GM19043 (cell line): ENCODE data around the gene SLC40A1.
A peak's percentile ranks its signal among the peaks of the same experiment; 100 is the strongest.
"Not testable (repeated sequence)": the region's sequence is repeated elsewhere in the genome, so short reads cannot be mapped to it uniquely, and the experiment has no call there.

Experiments
- ATAC-seq: cut with Tn5 transposase; IDR thresholded peaks from one replicate; pipeline ENCODE4 v1.9.1; 2021; ENCODE audit warnings: low read depth; ENCODE audit not compliant: unreplicated experiment

Gene SLC40A1

GRCh38 chr2:189580658-189581353 lies at the start of gene SLC40A1:
Gene SLC40A1 (minus strand): TSS chr2:189580786. CDS start chr2:189580460, 326 bp downstream.
- peak; percentile 47 for ATAC-seq

GRCh38 chr2:189629531-189630453 lies 49.2 kb upstream of the SLC40A1 start:
- no peak for ATAC-seq

DNA sequence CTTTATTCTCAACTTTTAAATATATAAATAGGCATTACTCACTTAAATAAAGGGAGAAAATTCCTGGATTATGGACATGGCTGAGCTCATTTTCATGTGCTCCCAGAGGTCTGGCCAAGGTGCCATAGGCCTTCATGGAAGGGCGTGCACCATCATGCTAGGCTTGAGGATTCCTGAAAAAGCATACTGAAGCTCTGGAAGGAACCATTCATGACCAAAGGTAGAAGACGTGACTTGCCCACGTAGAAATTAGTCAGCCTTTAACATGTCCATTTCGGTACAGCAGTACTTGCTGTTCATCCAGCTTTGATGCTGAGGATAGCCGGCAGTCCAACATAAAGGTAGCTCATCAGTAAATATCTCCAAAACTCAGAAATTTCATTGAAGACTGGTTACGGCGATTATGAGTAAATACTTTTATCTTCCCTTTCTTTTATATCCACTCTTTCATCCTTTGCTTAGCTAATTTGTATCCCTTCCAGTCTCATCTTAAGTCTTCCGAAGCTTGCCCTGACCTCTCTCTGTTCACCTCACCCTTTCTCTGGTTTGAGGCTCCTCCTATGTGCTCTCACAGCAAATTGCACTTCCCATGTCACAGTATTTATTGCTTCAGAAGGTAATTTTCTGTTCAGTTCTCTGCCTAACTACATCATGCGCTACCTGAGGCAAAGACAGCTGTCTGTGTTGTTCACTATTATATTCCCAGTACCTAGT lies 48.4 kb upstream of the SLC40A1 start:
- ATAC-seq: no peak

DNA sequence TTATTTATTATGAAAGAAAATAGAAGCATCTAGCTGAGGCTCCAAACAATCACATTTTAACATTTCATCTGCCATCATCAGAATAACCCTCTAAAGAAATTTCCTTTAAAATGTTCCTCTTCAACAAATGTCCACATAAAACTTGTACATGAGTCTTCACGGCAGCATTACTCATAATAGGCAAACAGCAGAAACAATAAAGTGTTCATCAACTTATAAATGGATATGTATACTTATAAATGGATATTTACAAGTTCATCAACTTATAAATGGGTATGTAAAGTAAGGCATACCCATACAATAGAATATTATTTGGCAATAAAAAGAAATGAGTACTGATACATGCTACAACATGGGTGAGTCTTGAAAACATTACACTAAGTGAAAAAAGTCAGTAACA lies 47.2 kb upstream of the SLC40A1 start:
- ATAC-seq: no peak

DNA sequence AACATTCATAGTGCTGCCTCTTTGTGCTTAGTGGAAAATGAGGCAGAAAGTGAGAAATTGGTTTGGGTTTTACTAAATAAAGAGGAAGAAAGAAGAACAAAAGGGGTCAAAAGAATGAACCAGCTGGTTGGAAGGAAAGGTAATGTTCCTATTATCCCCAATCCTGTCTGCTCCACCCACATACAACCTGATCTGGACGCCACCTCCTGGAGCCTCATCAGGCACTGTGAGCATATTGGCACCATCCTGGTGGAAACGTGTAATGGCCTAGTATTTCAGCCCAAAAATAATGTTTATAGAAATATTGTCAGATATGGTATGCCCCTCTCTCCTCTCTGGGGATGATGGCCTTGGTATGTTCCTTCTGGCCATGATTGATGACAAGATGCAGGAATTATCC lies 45.0 kb upstream of the SLC40A1 start:
- ATAC-seq: no peak

DNA sequence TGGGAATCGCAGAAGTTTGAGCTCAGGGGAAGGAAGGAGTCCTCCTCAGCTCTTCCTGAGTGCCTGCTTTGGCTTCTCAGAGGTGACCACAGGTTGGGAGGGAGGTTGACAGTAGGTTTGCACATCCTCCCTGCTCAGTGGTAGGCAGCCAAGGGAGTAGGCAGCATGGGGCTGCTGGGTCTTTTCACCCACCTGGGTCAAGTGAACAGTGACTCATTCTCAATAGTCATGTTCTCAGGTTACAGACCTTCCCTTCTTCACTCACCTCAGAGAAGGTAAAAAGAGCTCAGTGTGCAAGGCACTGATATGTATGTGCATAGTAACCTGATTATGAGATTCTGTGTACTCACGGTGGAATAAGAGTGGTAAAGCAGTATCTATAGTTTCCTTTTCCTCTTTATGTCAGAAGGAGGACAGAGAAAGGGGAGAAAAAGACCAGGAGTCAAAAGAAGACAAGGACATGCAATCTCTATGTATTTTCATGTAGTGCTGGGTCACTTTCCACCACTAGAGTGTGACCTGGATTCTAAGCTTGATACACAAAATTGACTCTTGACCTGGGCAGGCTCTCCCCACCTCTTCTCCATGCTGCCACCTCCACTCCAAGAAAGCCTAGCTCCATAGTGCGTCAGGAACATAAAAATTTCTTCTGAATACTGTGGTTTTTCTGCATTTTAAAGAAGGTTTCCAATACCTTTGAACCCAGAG lies 44.2 kb upstream of the SLC40A1 start:
- ATAC-seq: no peak

- ATAC-seq: no peak
Observed at GRCh38 chr2:189623049-189623448, 42.5 kb upstream of the SLC40A1 start.

DNA sequence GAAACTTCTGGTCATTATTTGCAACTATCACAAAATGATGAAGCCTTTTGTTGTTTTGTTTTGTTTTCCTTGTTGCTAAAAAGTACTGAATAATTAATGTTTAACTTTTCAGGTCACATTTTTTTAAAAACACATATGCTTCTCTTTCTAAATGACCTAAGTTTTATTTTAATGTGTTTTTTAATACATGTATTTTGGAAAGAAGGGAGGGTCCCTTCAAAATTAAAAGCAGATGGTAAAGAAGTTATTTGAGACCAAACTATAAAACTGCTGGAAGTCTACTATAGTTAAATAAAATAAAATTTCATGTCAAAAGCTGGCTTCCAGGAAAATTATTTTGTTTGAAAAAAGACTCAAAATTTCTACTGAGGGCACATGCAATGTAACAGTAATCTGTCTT lies 41.2 kb upstream of the SLC40A1 start:
- ATAC-seq: no peak

- ATAC-seq: no peak
Observed at GRCh38 chr2:189618197-189618596, 37.6 kb upstream of the SLC40A1 start.

DNA sequence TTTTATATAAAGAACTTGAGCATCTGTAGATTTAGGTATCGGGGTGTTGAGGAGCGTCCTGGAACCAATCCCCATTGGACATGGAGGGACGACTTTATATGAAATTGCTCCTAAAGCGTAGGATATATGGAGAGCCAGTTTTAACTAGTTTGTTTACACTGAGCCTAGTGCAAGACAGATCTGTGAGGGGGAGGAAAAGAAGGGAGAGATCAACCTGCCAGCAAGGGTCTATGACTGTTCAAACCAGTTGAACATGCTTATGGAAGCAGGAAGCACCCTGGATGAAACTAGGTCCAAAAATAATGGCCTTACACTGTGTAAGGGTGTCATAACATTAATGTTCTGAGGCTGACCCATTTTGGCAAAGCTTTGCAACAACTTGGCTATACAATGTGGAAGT lies 34.0 kb upstream of the SLC40A1 start:
- ATAC-seq: no peak

GRCh38 chr2:189613650-189614420 lies 33.2 kb upstream of the SLC40A1 start:
- no peak for ATAC-seq

DNA sequence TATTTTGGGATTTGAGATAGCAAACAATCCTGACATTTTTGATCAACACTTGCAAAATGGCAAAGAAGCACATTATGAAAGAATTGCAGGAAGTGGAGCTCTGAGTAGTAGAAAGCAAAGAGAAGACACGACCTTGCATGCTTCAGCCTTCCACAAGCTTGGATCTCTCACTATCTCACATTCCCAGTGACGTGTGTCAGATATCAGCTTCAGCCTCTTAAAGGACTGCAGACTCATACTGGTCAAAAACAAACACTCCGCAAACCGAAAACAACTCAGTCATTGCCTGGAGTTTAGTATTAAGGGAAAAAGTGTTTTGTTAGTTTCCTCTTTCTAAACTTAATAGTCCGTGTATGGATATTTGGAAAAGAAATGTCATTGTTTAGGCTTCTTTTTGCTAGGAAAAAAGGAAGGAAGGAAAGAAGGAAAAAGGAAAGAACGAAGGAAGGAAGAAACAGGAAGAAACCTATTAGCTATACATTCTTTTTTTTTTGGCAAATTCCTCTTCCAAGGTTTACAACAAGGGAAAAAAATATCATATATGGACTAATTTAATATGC lies 32.6 kb upstream of the SLC40A1 start:
- ATAC-seq: no peak

- no peak for ATAC-seq
Observed at GRCh38 chr2:189610700-189611099, 30.1 kb upstream of the SLC40A1 start.

GRCh38 chr2:189609853-189610252 lies 29.3 kb upstream of the SLC40A1 start:
- ATAC-seq: no peak

- ATAC-seq: no peak
Observed at GRCh38 chr2:189609423-189609816, 28.8 kb upstream of the SLC40A1 start.

DNA sequence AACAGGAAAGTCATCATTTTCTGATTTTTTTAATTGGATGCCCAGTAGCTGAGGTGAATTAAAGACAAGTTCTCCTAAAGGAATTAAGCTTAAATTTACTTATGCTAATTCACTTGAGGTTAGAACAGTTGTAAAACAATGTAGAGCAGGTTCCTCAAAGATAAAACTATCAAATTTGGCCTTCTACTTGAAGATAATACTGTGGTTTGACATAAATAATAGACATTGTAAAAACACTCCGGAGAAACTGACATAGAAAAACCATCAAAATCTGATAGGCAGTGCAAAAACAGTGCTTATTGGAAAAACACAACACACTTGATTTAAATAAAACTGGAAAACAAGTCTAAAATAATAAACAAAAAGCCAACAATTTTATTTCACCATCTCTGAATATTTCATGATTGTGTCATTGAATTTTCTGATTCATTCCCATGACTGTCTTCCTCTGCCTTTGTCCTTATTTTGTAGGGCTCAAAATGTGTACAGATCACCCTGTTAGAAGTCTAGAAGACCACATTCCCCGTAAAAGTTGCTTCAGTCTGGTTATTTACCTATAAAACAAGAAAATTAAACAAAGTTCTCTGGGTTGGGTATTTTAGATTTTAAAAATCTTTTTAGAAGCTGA lies 28.3 kb upstream of the SLC40A1 start:
- no peak for ATAC-seq

DNA sequence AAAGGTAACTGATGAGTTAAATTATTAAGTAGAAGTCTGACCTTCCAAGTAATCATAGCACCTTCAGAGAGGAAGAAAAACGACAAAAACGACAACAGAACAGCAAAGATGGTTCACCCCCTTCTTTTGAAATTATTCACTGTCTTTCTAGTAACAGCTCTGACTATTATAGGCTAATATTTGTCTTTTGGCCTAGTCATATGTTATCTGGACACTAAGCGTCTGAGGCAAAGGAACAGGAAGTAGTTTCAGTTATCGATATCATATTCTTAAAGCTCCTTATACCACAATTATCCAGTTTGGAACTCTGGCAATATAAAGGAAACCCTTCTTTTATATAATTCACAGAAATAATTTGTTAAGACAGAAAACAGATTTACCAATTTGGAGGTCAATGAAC lies 27.6 kb upstream of the SLC40A1 start:
- ATAC-seq: no peak

DNA sequence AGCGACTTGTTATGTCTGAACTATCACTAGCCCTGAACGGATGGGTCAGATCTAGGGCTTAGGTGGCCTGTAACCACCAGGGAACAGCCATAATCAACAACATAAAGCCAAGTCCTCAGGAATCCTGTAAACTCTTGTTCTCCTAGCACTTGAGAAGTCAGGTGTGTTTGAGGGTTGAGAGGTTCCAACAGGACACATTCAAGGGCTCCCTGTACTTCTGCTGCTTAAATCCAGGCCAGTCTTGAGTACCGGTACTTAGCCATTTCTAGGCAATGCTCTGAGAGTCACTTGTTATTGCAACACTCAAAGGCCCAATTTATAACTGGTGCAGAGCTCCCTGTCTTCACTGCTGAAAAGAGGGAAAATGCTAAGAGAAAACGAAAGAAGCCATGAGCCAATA lies 21.6 kb upstream of the SLC40A1 start:
- ATAC-seq: no peak

- not testable (repeated sequence) for ATAC-seq
Observed at GRCh38 chr2:189601652-189602051, 21.1 kb upstream of the SLC40A1 start.
